H1 (cell line): ENCODE measurements around the gene GRID1. TPM values are rescaled to one million over a fixed set of nuclear protein-coding genes. Genes with fewer than 3 reads are reported as not detected.

Experiments used
- CTCF ChIA-PET: fragments of 300-600 bp; sonication (Branson Sonifier 250); formaldehyde crosslinking; loops from one replicate; lab custom pipeline; 2021; ENCODE audit not compliant: partially characterized antibody; lab: Charles Lee
- POLR2A ChIA-PET: fragments of 300-600 bp; sonication (Branson Sonifier 250); formaldehyde crosslinking; loops from one replicate; lab custom pipeline; 2021; ENCODE audit warnings: inconsistent platforms; ENCODE audit not compliant: partially characterized antibody; lab: Charles Lee
- DNase-seq, 2 experiments: peaks; one replicate each; pipeline versions ENCODE4 v3.0.0 to v3.0.0-alpha.2; 2010 to 2022; ENCODE audit warnings: low spot score in 2 of 2, low read depth in 1 of 2, mixed read lengths in 1 of 2
- FAIRE-seq: peaks from 2 replicates; lab custom pipeline; 2011; peaks lifted over from hg19 to GRCh38; lab: Jason Lieb, UNC
- H2AFZ ChIP-seq: 2 replicates; pipeline ENCODE4 v1.8.1; 2012; ENCODE audit warnings: low read length, inconsistent platforms
- H2AK5ac ChIP-seq: 2 replicates; pipeline ENCODE4 v1.6.1; 2013; ENCODE audit warnings: low read depth, low read length
- H2BK120ac ChIP-seq: replicated peaks from 2 replicates; pipeline ENCODE3; 2013; ENCODE audit warnings: low read depth, low read length, inconsistent platforms
- H2BK12ac ChIP-seq: 2 replicates; pipeline ENCODE4 v1.6.1; 2013; ENCODE audit warnings: low read depth, low read length
- H2BK15ac ChIP-seq: 2 replicates; pipeline ENCODE4 v1.6.1; 2013; ENCODE audit warnings: low read length
- H2BK20ac ChIP-seq: 2 replicates; pipeline ENCODE4 v1.6.1; 2013; ENCODE audit warnings: low read length
- H2BK5ac ChIP-seq: 2 replicates; pipeline ENCODE4 v1.6.1; 2013; ENCODE audit warnings: low read depth, low read length
- H3K14ac ChIP-seq: 2 replicates; pipeline ENCODE4 v1.6.1; 2013; ENCODE audit warnings: inconsistent platforms; ENCODE audit not compliant: insufficient read length
- H3K18ac ChIP-seq: 2 replicates; pipeline ENCODE4 v1.6.1; 2013; ENCODE audit warnings: low read length; ENCODE audit errors: extremely low read depth
- H3K23ac ChIP-seq: 2 replicates; pipeline ENCODE4 v1.6.1; 2013; ENCODE audit warnings: inconsistent platforms; ENCODE audit not compliant: insufficient read length
- H3K23me2 ChIP-seq: 2 replicates; pipeline ENCODE4 v1.6.1; 2013; ENCODE audit warnings: low read depth, low read length
- H3K27ac ChIP-seq: 2 replicates; pipeline ENCODE4 v1.6.1; 2011; ENCODE audit warnings: low read depth, low read length, inconsistent platforms
- H3K27me3 ChIP-seq, 4 experiments: replicated peaks in 1 of 4; 1 replicate in 1 of 4; 2 replicates in 3 of 4; pipeline versions ENCODE4 v1.6.1 to v1.8.1; 2011 to 2013; ENCODE audit warnings: low read length in 3 of 4, mild to moderate bottlenecking in 3 of 4, inconsistent platforms in 2 of 4, mixed read lengths in 2 of 4, moderate library complexity in 1 of 4; ENCODE audit not compliant: control insufficient read depth in 3 of 4, insufficient read depth in 3 of 4; ENCODE audit errors: extremely low read depth in 1 of 4
- H3K36me3 ChIP-seq, 4 experiments: 2 replicates each; pipeline versions ENCODE4 v1.6.1 to v1.8.1; 2011 to 2013; ENCODE audit warnings: mild to moderate bottlenecking in 4 of 4, low read length in 3 of 4, moderate library complexity in 2 of 4, control low read depth in 1 of 4, inconsistent platforms in 1 of 4; ENCODE audit not compliant: insufficient read depth in 4 of 4, control insufficient read depth in 2 of 4
- H3K4ac ChIP-seq: replicated peaks from 2 replicates; pipeline ENCODE3; 2013; ENCODE audit warnings: low read length, low read depth, mixed read lengths, inconsistent platforms; ENCODE audit not compliant: insufficient read length
- H3K4me1 ChIP-seq, 4 experiments: replicated peaks in 1 of 4; 1 replicate in 1 of 4; 2 replicates in 3 of 4; pipeline versions ENCODE4 v1.6.1 to v1.8.1; 2011 to 2013; ENCODE audit warnings: low read length in 3 of 4, inconsistent platforms in 2 of 4, mixed read lengths in 1 of 4; ENCODE audit not compliant: insufficient read depth in 4 of 4, control insufficient read depth in 3 of 4
- H3K4me2 ChIP-seq, 2 experiments: 2 replicates each; pipeline versions ENCODE4 v1.6.1 to v1.8.1; 2011 to 2013; ENCODE audit warnings: low read depth in 2 of 2, low read length in 2 of 2, control low read depth in 1 of 2, inconsistent platforms in 1 of 2, mild to moderate bottlenecking in 1 of 2; ENCODE audit not compliant: insufficient read depth in 1 of 2
- H3K4me3 ChIP-seq, 4 experiments: fragments of 200-600, 300-600 bp in 1 of 4; sonication (generic), shearing (Covaris generic), sonication (Bioruptor Twin) in 1 of 4; 2 replicates each; pipeline versions ENCODE4 v1.5.1 to v1.8.1; 2011 to 2016; ENCODE audit warnings: low read length in 4 of 4, low read depth in 3 of 4, control low read depth in 2 of 4, inconsistent platforms in 2 of 4, mild to moderate bottlenecking in 2 of 4, mixed read lengths in 1 of 4, moderate library complexity in 1 of 4; ENCODE audit not compliant: insufficient read depth in 2 of 4; ENCODE audit errors: extremely low read depth in 1 of 4
- H3K56ac ChIP-seq: replicated peaks from 2 replicates; pipeline ENCODE3; 2013; ENCODE audit warnings: low read depth, mild to moderate bottlenecking, mixed read lengths, low read length, inconsistent platforms; ENCODE audit not compliant: insufficient read length
- H3K79me1 ChIP-seq: 2 replicates; pipeline ENCODE4 v1.6.1; 2013; ENCODE audit warnings: low read depth, low read length, control low read depth
- H3K79me2 ChIP-seq, 2 experiments: 2 replicates each; pipeline versions ENCODE4 v1.6.1 to v1.8.1; 2012 to 2013; ENCODE audit warnings: low read length in 2 of 2, mild to moderate bottlenecking in 2 of 2, inconsistent platforms in 1 of 2; ENCODE audit not compliant: insufficient read depth in 2 of 2, control insufficient read depth in 1 of 2
- H3K9ac ChIP-seq, 4 experiments: replicated peaks in 1 of 4; 1 replicate in 1 of 4; 2 replicates in 3 of 4; pipeline versions ENCODE4 v1.6.1 to v1.8.1; 2011 to 2013; ENCODE audit warnings: low read depth in 3 of 4, low read length in 3 of 4, control low read depth in 2 of 4, mild to moderate bottlenecking in 2 of 4, moderate library complexity in 2 of 4, inconsistent platforms in 1 of 4; ENCODE audit errors: extremely low read depth in 1 of 4
- H3K9me3 ChIP-seq, 2 experiments: 2 replicates each; pipeline versions ENCODE4 v1.6.1 to v1.8.1; 2012 to 2013; ENCODE audit warnings: mild to moderate bottlenecking in 2 of 2, moderate library complexity in 2 of 2, control low read depth in 1 of 2, inconsistent platforms in 1 of 2, low read depth in 1 of 2, low read length in 1 of 2, mixed read lengths in 1 of 2; ENCODE audit not compliant: insufficient read depth in 2 of 2
- H4K20me1 ChIP-seq, 2 experiments: replicated peaks in 1 of 2; 2 replicates each; pipeline versions ENCODE3 to v1.8.1; 2011 to 2013; ENCODE audit warnings: inconsistent platforms in 2 of 2, low read length in 2 of 2, mild to moderate bottlenecking in 1 of 2; ENCODE audit not compliant: insufficient read depth in 2 of 2, control insufficient read depth in 1 of 2
- H4K5ac ChIP-seq: 2 replicates; pipeline ENCODE4 v1.6.1; 2013; ENCODE audit warnings: low read length, low read depth, mixed read lengths, inconsistent platforms; ENCODE audit not compliant: insufficient read length
- H4K8ac ChIP-seq: 2 replicates; pipeline ENCODE4 v1.8.0; 2013; ENCODE audit warnings: mild to moderate bottlenecking, moderate library complexity, low read length, inconsistent platforms; ENCODE audit not compliant: insufficient read depth; ENCODE audit errors: extremely low read depth
- H4K91ac ChIP-seq: replicated peaks from 2 replicates; pipeline ENCODE3; 2013; ENCODE audit warnings: low read length, mixed read lengths, inconsistent platforms; ENCODE audit not compliant: insufficient read length
- PHF8 ChIP-seq: fragments of 200-600 bp; sonication (generic); conservative IDR thresholded peaks from 2 replicates; pipeline ENCODE4 v1.7.1; 2012; ENCODE audit warnings: low read depth, mild to moderate bottlenecking, inconsistent platforms, low read length, moderate library complexity
- SP4 ChIP-seq: IDR thresholded peaks from 2 replicates; pipeline ENCODE4 v1.6.1; 2012; ENCODE audit warnings: low read length, inconsistent platforms
- WGBS, 2 experiments: shearing (Covaris generic) in 1 of 2; methylation state at CpG; one replicate each; pipeline versions ENCODE4 v1.1.6 to v1.1.7; 2013 to 2015; ENCODE audit warnings: low lambda C conversion rate in 2 of 2, mixed read lengths in 2 of 2, inconsistent platforms in 1 of 2, low coverage in 1 of 2, missing lambda C conversion rate in 1 of 2; ENCODE audit not compliant: insufficient replicate concordance in 2 of 2, insufficient coverage in 1 of 2, insufficient read length in 1 of 2; ENCODE audit errors: extremely low coverage in 1 of 2, missing lambda C conversion rate in 1 of 2; 5-methylcytosine and 5-hydroxymethylcytosine counted together
- polyA plus RNA-seq, 7 experiments: library from polyadenylated mRNA; depleted of rRNA in 3 of 7; stranded (reverse) in 5 of 7; unstranded in 2 of 7; fragments of >200 nt in 5 of 7; fragments of 200-250 nt in 2 of 7; gene quantifications; 1 replicate in 5 of 7; 2 replicates in 1 of 7; 4 replicates in 1 of 7; pipeline versions ENCODE4 v1.2.1 to v1.2.3, GENCODE V29; 2011 to 2013; ENCODE audit warnings: missing spikeins in 2 of 7, mixed read lengths in 2 of 7
- total RNA-seq: library from RNA; stranded (reverse); fragmentation: NEBNext Ultra II Directional; extraction: Animal tissue kit (Norgen Biotek cat#: 25700); gene quantifications from 2 replicates; pipeline ENCODE4 v1.2.1, GENCODE V29; 2021

Gene GRID1
- total and polyA plus RNA-seq, 2 of the 8 experiments (the other 6 are each of a cell fraction or from before 2014, with no cell fraction given) = 0.22 to 0.30 TPM

- WGBS, 2 experiments = 86% methylated on average over 7 of the region's 7 CpGs; no CpG with 5 or more reads in 1 of the 2 experiments
- no peak for FAIRE-seq
- TF ChIP-seq PHF8 = no peak
- no peak for TF ChIP-seq SP4
These were observed 153.4 kb downstream of the GRID1 start for GRCh38 chr10:86213148-86213547.

More at GRCh38 chr10:86213148-86213547, 153.4 kb downstream of the GRID1 start:
- Histone ChIP-seq H3K4ac (no peak overlapping the region), H2BK5ac (no peak overlapping the region), H2AFZ (no peak overlapping the region), H3K9ac (no peak overlapping the region), H4K8ac (no peak overlapping the region), H3K36me3 (no peaks in the 10 kb centered on the region), H2BK120ac (no peak overlapping the region), H2AK5ac (no peak overlapping the region), H4K91ac (no peak overlapping the region), H3K27me3 (no peaks in the 10 kb centered on the region), H2BK15ac (no peak overlapping the region), H3K79me2 (no peaks in the 10 kb centered on the region), H4K5ac (no peak overlapping the region), H3K23ac (no peak overlapping the region), H3K4me3 (no peak overlapping the region), H3K23me2 (no peaks in the 10 kb centered on the region), H3K14ac (no peak overlapping the region), H2BK20ac (no peak overlapping the region), H4K20me1 (no peaks in the 10 kb centered on the region), H2BK12ac (no peak overlapping the region), H3K18ac (no peak overlapping the region), H3K79me1 (no peaks in the 10 kb centered on the region), H3K27ac (no peak overlapping the region), H3K56ac (no peak overlapping the region), H3K4me2 (no peak overlapping the region), H3K4me1 (no peaks in the 10 kb centered on the region), H3K9me3 (no peaks in the 10 kb centered on the region)
- ChIA-PET CTCF (interaction anchor here (0.7 to 2.1 kb wide), 8 partner anchors 14 to 134 kb away, joined by 3 to 5 read pairs (median 4); no protein-coding TSS in a partner anchor), POLR2A (interaction anchor here (0.5 kb wide), 1 partner anchor 11 kb away, joined by 3 read pairs; no protein-coding TSS in a partner anchor)
- DNase-seq = no peak
